HCT116 (cell line): ENCODE measurements around the gene NR6A1.

Experiments used
- EZH2phosphoT487 ChIP-seq: fragments of 200-600 bp; IDR thresholded peaks from 2 replicates; pipeline ENCODE4 v1.6.1; 2018; ENCODE audit warnings: antibody characterized with exemption, borderline replicate concordance
- POLR2A ChIP-seq: IDR thresholded peaks from 2 replicates; pipeline ENCODE4 v1.7.0; 2011; ENCODE audit warnings: borderline replicate concordance; ENCODE audit not compliant: insufficient read depth, insufficient read length; ENCODE audit errors: extremely low read depth
- POLR2AphosphoS5 ChIP-seq: IDR thresholded peaks from 2 replicates; pipeline ENCODE4 v1.6.1; 2011; ENCODE audit warnings: mild to moderate bottlenecking, low read depth, low read length, moderate library complexity
- SP1 ChIP-seq: IDR thresholded peaks from 2 replicates; pipeline ENCODE4 v1.6.1; 2012; ENCODE audit warnings: low read depth
- SRF ChIP-seq: IDR thresholded peaks from 2 replicates; pipeline ENCODE4 v1.6.1; 2012; ENCODE audit warnings: low read depth
- TCF7L2 ChIP-seq: IDR thresholded peaks from 2 replicates; pipeline ENCODE4 v1.7.0; 2011; ENCODE audit warnings: borderline replicate concordance, inconsistent platforms; ENCODE audit not compliant: insufficient read depth, insufficient read length; ENCODE audit errors: extremely low read depth
- TF ChIP-seq, protein P1 (sequence below), 3 experiments: fragments of 200-600 bp in 1 of 3; sonication (generic) in 1 of 3; IDR thresholded peaks in 2 of 3; conservative IDR thresholded peaks in 1 of 3; 2 replicates each; pipeline ENCODE4 v1.5.1; 2012 to 2017; ENCODE audit warnings: low read depth in 2 of 3, low read length in 2 of 3, antibody characterized with exemption in 1 of 3, borderline replicate concordance in 1 of 3, control low read depth in 1 of 3, mild to moderate bottlenecking in 1 of 3, mixed read lengths in 1 of 3, mixed run types in 1 of 3, moderate library complexity in 1 of 3; ENCODE audit not compliant: insufficient read depth in 1 of 3

DNA sequence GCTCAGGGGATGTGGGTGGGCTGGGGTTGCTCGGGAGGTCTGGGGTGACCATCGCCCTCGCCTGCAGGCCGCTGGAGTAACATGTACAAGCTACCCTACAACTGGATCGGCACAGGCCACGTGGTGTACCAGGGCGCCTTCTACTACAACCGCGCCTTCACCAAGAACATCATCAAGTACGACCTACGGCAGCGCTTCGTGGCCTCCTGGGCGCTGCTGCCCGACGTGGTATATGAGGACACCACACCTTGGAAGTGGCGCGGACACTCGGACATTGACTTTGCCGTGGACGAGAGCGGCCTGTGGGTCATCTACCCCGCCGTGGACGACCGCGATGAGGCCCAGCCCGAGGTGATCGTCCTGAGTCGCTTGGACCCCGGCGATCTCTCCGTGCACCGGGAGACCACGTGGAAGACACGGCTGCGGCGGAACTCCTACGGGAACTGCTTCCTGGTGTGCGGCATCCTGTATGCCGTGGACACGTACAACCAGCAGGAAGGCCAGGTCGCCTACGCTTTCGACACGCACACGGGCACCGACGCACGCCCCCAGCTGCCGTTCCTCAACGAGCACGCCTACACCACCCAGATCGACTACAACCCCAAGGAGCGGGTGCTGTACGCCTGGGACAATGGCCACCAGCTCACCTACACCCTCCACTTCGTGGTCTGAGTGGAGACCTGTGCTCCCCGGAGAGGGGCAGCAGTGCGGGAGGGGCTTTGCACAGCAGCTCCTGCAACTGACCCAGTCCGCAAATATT lies 38.8 kb upstream of the NR6A1 start:
- TF ChIP-seq TCF7L2 = no peak
- TF ChIP-seq, protein P1, sequence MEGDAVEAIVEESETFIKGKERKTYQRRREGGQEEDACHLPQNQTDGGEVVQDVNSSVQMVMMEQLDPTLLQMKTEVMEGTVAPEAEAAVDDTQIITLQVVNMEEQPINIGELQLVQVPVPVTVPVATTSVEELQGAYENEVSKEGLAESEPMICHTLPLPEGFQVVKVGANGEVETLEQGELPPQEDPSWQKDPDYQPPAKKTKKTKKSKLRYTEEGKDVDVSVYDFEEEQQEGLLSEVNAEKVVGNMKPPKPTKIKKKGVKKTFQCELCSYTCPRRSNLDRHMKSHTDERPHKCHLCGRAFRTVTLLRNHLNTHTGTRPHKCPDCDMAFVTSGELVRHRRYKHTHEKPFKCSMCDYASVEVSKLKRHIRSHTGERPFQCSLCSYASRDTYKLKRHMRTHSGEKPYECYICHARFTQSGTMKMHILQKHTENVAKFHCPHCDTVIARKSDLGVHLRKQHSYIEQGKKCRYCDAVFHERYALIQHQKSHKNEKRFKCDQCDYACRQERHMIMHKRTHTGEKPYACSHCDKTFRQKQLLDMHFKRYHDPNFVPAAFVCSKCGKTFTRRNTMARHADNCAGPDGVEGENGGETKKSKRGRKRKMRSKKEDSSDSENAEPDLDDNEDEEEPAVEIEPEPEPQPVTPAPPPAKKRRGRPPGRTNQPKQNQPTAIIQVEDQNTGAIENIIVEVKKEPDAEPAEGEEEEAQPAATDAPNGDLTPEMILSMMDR (IDR thresholded peaks at IDR 0.05 in 2 of 3, conservative IDR thresholded peaks at IDR 0.05 in 1 of 3; ENCODE audit: borderline replicate concordance in 1 of 3, insufficient read depth in 1 of 3, low read depth in 2 of 3, low read length in 2 of 3) = no peak
- no peak for TF ChIP-seq EZH2phosphoT487
- no peak for TF ChIP-seq POLR2A
- no peak for TF ChIP-seq POLR2AphosphoS5
- no peak for TF ChIP-seq SP1
- no peak for TF ChIP-seq SRF
